Measurements from ENCODE around the gene SBSN. TPM values are rescaled to one million over a fixed set of nuclear protein-coding genes. Genes with fewer than 3 reads are reported as not detected.

SBSN gene
- total and polyA plus RNA-seq, 8 donors = 0.15 to 0.16 TPM; not detected in 6

- Histone ChIP-seq H3K9me3 (no peaks in the 10 kb centered on the region), H3K36me3 (no peaks in the 10 kb centered on the region), H3K27me3 (no peaks in the 10 kb centered on the region), H3K4me3 (no peak overlapping the region), H3K27ac (no peak overlapping the region), H3K4me1 (peaks cover 0 to 7% (median 0%) of the 10 kb centered on the region in 3 donors)
- no peak for TF ChIP-seq CTCF (IDR thresholded peaks at IDR 0.05)
- intact Hi-C loops (cut with DNase I) = no loop called here
- no peak for FAIRE-seq
- DNase-seq = no peak
- no peak for ATAC-seq
- 87 to 96% methylated on average over 16 of the region's 16 CpGs for WGBS, 2 donors
Measured at GRCh38 chr19:35488677-35489076, 39.4 kb downstream of the SBSN start.

GRCh38 chr19:35487656-35488182, 40.4 kb downstream of the SBSN start:
- intact Hi-C loops (cut with DNase I) = no loop called here
- Histone ChIP-seq H3K9me3 (no peaks in the 10 kb centered on the region), H3K27ac (no peak overlapping the region), H3K27me3 (no peaks in the 10 kb centered on the region), H3K36me3 (no peaks in the 10 kb centered on the region), H3K4me1 (peaks cover 0 to 7% (median 0%) of the 10 kb centered on the region in 3 donors), H3K4me3 (no peak overlapping the region)
- no peak for TF ChIP-seq CTCF (IDR thresholded peaks at IDR 0.05)
- FAIRE-seq (no peak), DNase-seq (no peak), ATAC-seq (no peak)
- 92 to 96% methylated on average over 10 of the region's 10 CpGs for WGBS, 2 donors

- intact Hi-C loops (cut with DNase I) = no loop called here
Measured at GRCh38 chr19:35486268-35486708, 41.8 kb downstream of the SBSN start.

GRCh38 chr19:35484252-35485036, 43.7 kb downstream of the SBSN start:
- no peak overlapping the region for H3K4me3 ChIP-seq
- WGBS, 2 donors = 80 to 81% methylated on average over 7 of the region's 7 CpGs
- H3K27ac ChIP-seq = no peak overlapping the region
- no peaks in the 10 kb centered on the region for H3K36me3 ChIP-seq
- no peak for FAIRE-seq
- no peaks in the 10 kb centered on the region for H3K27me3 ChIP-seq
- intact Hi-C loops (cut with DNase I) = no loop called here
- peaks cover 0 to 7% (median 0%) of the 10 kb centered on the region in 3 donors for H3K4me1 ChIP-seq
- H3K9me3 ChIP-seq = no peaks in the 10 kb centered on the region
- no peak for TF ChIP-seq CTCF (IDR thresholded peaks at IDR 0.05)
- DNase-seq = no peak
- no peak for ATAC-seq

More at GRCh38 chr19:35486268-35486708, 41.8 kb downstream of the SBSN start:
- 26 to 30% methylated on average over 3 of the region's 3 CpGs for WGBS, 2 donors
- DNase-seq = no peak
- Histone ChIP-seq H3K4me3 (no peak overlapping the region), H3K9me3 (no peaks in the 10 kb centered on the region), H3K4me1 (peaks cover 0 to 7% (median 0%) of the 10 kb centered on the region in 3 donors), H3K27ac (no peak overlapping the region), H3K27me3 (no peaks in the 10 kb centered on the region), H3K36me3 (no peaks in the 10 kb centered on the region)
- TF ChIP-seq CTCF (IDR thresholded peaks at IDR 0.05) = no peak
- peak in 1 of 4 donors; percentile 19 for ATAC-seq
- FAIRE-seq = no peak

GRCh38 chr19:35483089-35483488, 45.0 kb downstream of the SBSN start:
- intact Hi-C loops (cut with DNase I) = no loop called here
- TF ChIP-seq CTCF (IDR thresholded peaks at IDR 0.05) = no peak
- Histone ChIP-seq H3K4me3 (no peak overlapping the region), H3K9me3 (no peaks in the 10 kb centered on the region), H3K27ac (no peak overlapping the region), H3K4me1 (peaks cover 0 to 7% (median 0%) of the 10 kb centered on the region in 3 donors), H3K36me3 (no peaks in the 10 kb centered on the region), H3K27me3 (no peaks in the 10 kb centered on the region)
- FAIRE-seq (no peak), DNase-seq (no peak), ATAC-seq (no peak)
- WGBS, 2 donors = 74 to 81% methylated on average over 5 of the region's 5 CpGs

Measured in pancreas (tissue), 10 donors.